Parathyroid adenoma (tissue), 2 donors: Measurements from ENCODE around the gene OSBP.
"Not testable (repeated sequence)": the region's sequence is repeated elsewhere in the genome, so short reads cannot be mapped to it uniquely, and the experiment has no call there.

Experiments
- H2AFZ ChIP-seq: fragments of 300-600 bp; sonication (generic); one replicate; pipeline ENCODE4 v1.7.0; 2017; ENCODE audit warnings: antibody characterized with exemption, mild to moderate bottlenecking
- H3K27ac ChIP-seq: fragments of 300-600 bp; sonication (generic); one replicate; pipeline ENCODE4 v1.7.0; 2017
- H3K27me3 ChIP-seq: fragments of 300-600 bp; sonication (generic); one replicate; pipeline ENCODE4 v1.7.0; 2017; ENCODE audit warnings: low read length; ENCODE audit not compliant: control insufficient read depth, insufficient read depth
- H3K36me3 ChIP-seq: fragments of 300-600 bp; sonication (generic); one replicate; pipeline ENCODE4 v1.7.0; 2017; ENCODE audit warnings: low read length; ENCODE audit not compliant: control insufficient read depth, insufficient read depth
- H3K4me1 ChIP-seq: fragments of 300-600 bp; sonication (generic); one replicate; pipeline ENCODE4 v1.7.0; 2017; ENCODE audit warnings: control low read depth
- H3K4me2 ChIP-seq: fragments of 300-600 bp; sonication (generic); one replicate; pipeline ENCODE4 v1.7.0; 2017; ENCODE audit warnings: low read length
- H3K4me3 ChIP-seq: fragments of 300-600 bp; sonication (generic); one replicate; pipeline ENCODE4 v1.7.0; 2017; ENCODE audit warnings: low read depth, low read length
- H3K79me2 ChIP-seq: fragments of 300-600 bp; sonication (generic); one replicate; pipeline ENCODE4 v1.7.0; 2017; ENCODE audit warnings: control low read depth
- H3K9ac ChIP-seq: fragments of 300-600 bp; sonication (generic); one replicate; pipeline ENCODE4 v1.7.0; 2017; ENCODE audit warnings: mild to moderate bottlenecking
- H3K9me3 ChIP-seq: fragments of 300-600 bp; sonication (generic); one replicate; pipeline ENCODE4 v1.7.0; 2017; ENCODE audit warnings: low read length; ENCODE audit not compliant: control insufficient read depth
- TF ChIP-seq, protein P1 (sequence below): fragments of 300-600 bp; sonication (generic); IDR thresholded peaks from one replicate; pipeline ENCODE4 v1.7.0; 2017; ENCODE audit warnings: antibody characterized with exemption, mild to moderate bottlenecking
- donor health status: primary hyperparathyroidism.

OSBP gene

DNA sequence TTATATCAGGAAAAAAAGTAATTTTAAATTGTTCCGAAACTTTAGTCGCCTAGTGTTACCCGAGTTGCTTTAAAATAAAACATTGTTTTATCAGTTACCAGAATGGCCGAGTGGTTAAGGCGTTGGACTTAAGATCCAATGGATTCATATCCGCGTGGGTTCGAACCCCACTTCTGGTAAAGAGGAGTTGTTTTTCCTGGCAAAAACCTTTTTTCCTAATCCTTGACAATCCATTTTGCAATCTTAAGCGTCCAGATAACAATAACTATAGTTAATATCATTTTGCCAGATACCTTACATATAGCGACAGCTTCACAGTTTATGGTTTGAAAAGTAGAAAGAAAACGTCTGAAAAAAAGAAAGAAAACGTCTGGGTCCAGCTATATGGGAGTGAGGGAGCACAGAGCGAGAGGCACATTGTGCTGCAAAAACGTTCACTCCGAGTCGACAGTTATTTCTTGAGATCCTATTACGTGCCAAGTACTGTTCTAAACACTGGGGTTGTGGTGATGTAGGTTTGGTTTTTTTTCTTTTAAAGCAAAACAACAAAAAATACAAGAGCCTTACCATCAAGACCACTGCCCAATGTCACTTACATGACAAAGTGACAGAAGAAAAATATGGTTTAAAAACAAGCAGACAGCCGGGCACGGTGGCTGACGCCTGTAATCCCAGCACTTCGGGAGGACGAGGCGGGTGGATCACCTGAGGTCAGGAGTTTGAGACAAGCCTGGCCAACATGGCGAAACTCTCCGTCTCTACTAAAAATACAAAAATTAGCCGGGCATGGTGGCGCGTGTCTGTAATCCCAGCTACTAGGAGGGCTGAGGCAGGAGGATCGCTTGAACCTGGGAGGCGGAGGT lies 63.7 kb downstream of the OSBP start:
- Histone ChIP-seq H3K27me3 (no peaks in the 10 kb centered on the region), H3K4me2 (peak overlapping the region; percentile 61), H3K27ac (peak overlapping the region; percentile 79), H3K79me2 (no peaks in the 10 kb centered on the region), H3K4me1 (no peaks in the 10 kb centered on the region), H3K9ac (no peak overlapping the region), H3K9me3 (no peaks in the 10 kb centered on the region), H3K36me3 (no peaks in the 10 kb centered on the region), H3K4me3 (peak overlapping the region; percentile 52), H2AFZ (peak overlapping the region; percentile 52)
- TF ChIP-seq, protein P1, sequence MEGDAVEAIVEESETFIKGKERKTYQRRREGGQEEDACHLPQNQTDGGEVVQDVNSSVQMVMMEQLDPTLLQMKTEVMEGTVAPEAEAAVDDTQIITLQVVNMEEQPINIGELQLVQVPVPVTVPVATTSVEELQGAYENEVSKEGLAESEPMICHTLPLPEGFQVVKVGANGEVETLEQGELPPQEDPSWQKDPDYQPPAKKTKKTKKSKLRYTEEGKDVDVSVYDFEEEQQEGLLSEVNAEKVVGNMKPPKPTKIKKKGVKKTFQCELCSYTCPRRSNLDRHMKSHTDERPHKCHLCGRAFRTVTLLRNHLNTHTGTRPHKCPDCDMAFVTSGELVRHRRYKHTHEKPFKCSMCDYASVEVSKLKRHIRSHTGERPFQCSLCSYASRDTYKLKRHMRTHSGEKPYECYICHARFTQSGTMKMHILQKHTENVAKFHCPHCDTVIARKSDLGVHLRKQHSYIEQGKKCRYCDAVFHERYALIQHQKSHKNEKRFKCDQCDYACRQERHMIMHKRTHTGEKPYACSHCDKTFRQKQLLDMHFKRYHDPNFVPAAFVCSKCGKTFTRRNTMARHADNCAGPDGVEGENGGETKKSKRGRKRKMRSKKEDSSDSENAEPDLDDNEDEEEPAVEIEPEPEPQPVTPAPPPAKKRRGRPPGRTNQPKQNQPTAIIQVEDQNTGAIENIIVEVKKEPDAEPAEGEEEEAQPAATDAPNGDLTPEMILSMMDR, result no peak

DNA sequence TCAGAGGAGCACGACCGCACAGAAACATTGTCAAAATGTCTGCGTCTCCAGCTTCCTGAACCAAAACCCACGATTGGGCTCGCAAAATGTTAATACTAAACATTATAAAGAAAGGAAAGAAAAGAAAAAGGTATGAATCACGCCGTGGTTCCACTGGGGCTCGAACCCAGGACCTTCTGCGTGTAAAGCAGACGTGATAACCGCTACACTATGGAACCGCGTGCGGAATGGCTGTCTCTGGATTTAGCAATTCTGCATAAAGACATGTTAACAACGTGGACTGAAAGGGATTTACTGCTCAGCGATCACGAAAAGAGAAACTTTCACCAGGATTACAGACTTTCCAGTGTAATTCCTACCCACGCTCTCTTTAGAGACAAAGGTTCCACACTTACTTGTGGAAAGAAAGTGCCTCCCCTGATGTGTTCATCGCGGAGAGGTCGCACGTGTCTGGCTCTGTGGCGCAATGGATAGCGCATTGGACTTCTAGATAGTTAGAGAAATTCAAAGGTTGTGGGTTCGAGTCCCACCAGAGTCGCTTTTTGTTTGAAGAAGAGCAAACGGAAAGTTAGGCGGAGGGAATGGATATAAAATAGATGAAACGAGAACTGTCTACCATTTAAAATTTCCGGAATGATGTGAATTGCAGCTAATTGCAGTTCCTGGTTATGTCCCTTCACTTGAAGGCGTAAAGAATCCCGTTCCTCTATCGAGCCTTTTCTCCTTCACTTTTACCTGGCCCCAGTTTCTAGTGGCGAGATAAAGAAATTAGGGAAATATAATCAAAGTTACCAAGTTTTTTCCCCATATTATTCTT lies 64.5 kb downstream of the OSBP start:
- no peaks in the 10 kb centered on the region for H3K36me3 ChIP-seq

DNA sequence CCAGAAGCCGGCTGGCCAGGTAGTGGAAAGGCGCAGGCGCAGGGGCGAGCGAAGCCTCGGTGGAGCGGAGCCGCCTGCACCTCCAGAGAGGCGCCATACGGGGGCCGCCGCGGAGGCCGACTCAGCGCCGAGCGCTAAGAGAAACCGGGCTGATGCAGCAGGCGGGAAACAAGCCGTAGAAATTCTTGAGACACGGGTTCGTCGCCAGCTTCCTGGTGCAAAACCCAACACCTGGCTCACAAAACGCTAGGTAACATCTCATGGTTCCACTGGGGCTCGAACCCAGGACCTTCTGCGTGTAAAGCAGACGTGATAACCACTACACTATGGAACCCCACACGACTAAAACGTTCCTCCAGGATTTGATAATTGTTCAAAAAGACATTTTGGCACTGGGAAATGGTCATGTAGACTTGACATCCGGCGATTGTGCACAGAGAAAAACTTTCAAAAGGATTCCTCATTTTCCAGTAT lies 65.2 kb downstream of the OSBP start:
- Histone ChIP-seq H3K4me2 (peak overlapping the region; percentile 61), H3K27ac (peak overlapping the region; percentile 79), H3K36me3 (no peaks in the 10 kb centered on the region), H2AFZ (peak overlapping the region; percentile 52), H3K4me1 (no peaks in the 10 kb centered on the region), H3K79me2 (no peaks in the 10 kb centered on the region), H3K27me3 (no peaks in the 10 kb centered on the region), H3K4me3 (peak overlapping the region; percentile 52), H3K9me3 (no peaks in the 10 kb centered on the region), H3K9ac (no peak overlapping the region)
- TF ChIP-seq, protein P1, result no peak

More for the DNA sequence above, 64.5 kb downstream of the OSBP start:
- TF ChIP-seq, protein P1, result no peak
- Histone ChIP-seq H3K79me2 (no peaks in the 10 kb centered on the region), H3K27ac (peak overlapping the region; percentile 79), H3K4me2 (peak overlapping the region; percentile 61), H2AFZ (peak overlapping the region; percentile 52), H3K9me3 (no peaks in the 10 kb centered on the region), H3K9ac (no peak overlapping the region), H3K4me1 (no peaks in the 10 kb centered on the region), H3K4me3 (peak overlapping the region; percentile 52), H3K27me3 (no peaks in the 10 kb centered on the region)

DNA sequence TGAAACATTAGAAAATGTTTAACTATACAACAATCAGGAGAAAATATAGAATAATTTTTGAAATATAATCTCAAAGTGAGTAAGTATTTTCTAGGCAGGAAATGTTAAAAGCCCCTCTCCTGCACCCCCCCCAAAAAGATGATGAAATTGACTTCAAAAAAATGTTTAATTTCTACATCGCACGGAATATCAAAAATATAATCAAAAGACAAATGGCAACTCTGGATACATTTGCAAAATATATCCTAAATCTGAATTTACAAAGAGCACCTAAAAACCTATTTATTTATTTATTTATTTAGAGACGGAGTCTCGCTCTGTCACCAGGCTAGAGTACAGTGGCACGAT lies 67.3 kb downstream of the OSBP start:
- Histone ChIP-seq H3K79me2 (no peaks in the 10 kb centered on the region), H2AFZ (no peak overlapping the region), H3K9me3 (no peaks in the 10 kb centered on the region), H3K27me3 (no peaks in the 10 kb centered on the region), H3K4me2 (no peak overlapping the region), H3K4me3 (no peak overlapping the region), H3K9ac (no peak overlapping the region), H3K27ac (no peak overlapping the region), H3K4me1 (peaks cover 2% of the 10 kb centered on the region), H3K36me3 (no peaks in the 10 kb centered on the region)
- TF ChIP-seq, protein P1, result no peak

DNA sequence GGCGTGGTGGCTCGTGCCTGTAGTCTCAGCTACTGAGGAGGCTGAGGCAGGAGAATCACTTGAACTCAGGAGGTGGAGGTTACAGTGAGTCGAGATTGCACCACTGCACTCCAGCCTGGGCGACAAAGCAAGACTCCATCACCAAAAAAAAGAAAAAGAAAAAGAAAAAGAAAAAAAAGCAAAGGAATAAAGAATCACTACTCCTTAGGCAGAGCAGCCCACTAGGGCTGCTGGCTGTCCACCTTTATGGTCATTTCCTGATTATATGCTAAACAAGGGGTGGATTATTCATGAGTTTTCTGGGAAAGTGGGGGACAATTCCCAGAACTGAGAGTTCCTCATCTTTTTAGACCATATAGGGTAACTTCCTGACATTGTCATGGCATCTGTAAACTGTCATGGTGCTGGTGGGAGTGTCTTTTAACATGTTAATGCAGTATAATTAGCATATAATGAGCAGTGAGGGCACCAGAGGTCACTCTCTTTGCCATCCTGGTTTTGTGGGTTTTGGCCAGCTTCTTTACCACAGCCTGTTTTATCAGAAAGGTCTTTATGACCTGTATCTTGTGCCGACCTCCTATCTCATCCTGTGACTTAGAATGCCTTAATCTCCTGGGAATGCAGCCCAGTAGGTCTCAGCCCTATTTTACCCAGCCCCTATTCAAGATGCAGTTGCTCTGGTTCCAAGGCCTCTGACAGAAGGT lies 67.8 kb downstream of the OSBP start:
- H3K79me2 ChIP-seq, H3K4me3 ChIP-seq, H3K4me1 ChIP-seq, H3K36me3 ChIP-seq, H2AFZ ChIP-seq, H3K9me3 ChIP-seq, H3K4me2 ChIP-seq, H3K9ac ChIP-seq, H3K27ac ChIP-seq, H3K27me3 ChIP-seq: not testable (repeated sequence)
